ENCODE measurements around the gene TRPM3. TPM values are rescaled to one million over a fixed set of nuclear protein-coding genes. Genes with fewer than 3 reads are reported as not detected.

TRPM3 gene
- total and polyA plus RNA-seq, 12 donors = 0.27 to 5.3 (median 1.8) TPM

- H3K36me3 ChIP-seq (replicated peaks in 1 of 2) = no peaks in the 10 kb centered on the region
- WGBS, 4 donors = 85 to 92% (median 89%) methylated on average over 6 of the region's 6 CpGs
- DNase-seq = no peak
- TF ChIP-seq POLR2A (IDR thresholded peaks at IDR 0.05) = no peak
- TF ChIP-seq CTCF (IDR thresholded peaks at IDR 0.05) = no peak
- H3K27me3 ChIP-seq = no peaks in the 10 kb centered on the region
- intact Hi-C loops (cut with DNase I) = no loop called here
- no peaks in the 10 kb centered on the region for H3K9me3 ChIP-seq (replicated peaks in 1 of 3)
- H3K4me1 ChIP-seq (replicated peaks in 1 of 2) = no peaks in the 10 kb centered on the region
- no peak overlapping the region for H3K27ac ChIP-seq
- no peak overlapping the region for H3K4me3 ChIP-seq
Observed at GRCh38 chr9:70881333-70881732, 240.1 kb downstream of the TRPM3 start.

- Histone ChIP-seq H3K4me1 (replicated peaks in 1 of 2) (no peaks in the 10 kb centered on the region), H3K9me3 (replicated peaks in 1 of 3) (no peaks in the 10 kb centered on the region), H3K4me3 (no peak overlapping the region), H3K27ac (no peak overlapping the region), H3K27me3 (no peaks in the 10 kb centered on the region), H3K36me3 (replicated peaks in 1 of 2) (no peaks in the 10 kb centered on the region)
- TF ChIP-seq POLR2A (IDR thresholded peaks at IDR 0.05) (no peak), CTCF (IDR thresholded peaks at IDR 0.05) (no peak)
- intact Hi-C loops (cut with DNase I) = no loop called here
- DNase-seq = no peak
Observed at GRCh38 chr9:70880535-70880934, 240.9 kb downstream of the TRPM3 start.

GRCh38 chr9:70878576-70878975 lies 242.8 kb downstream of the TRPM3 start:
- Histone ChIP-seq H3K4me3 (no peak overlapping the region), H3K9me3 (replicated peaks in 1 of 3) (no peaks in the 10 kb centered on the region), H3K36me3 (replicated peaks in 1 of 2) (no peaks in the 10 kb centered on the region), H3K27me3 (no peaks in the 10 kb centered on the region), H3K4me1 (replicated peaks in 1 of 2) (no peaks in the 10 kb centered on the region), H3K27ac (no peak overlapping the region)
- intact Hi-C loops (cut with DNase I) = no loop called here
- TF ChIP-seq CTCF (IDR thresholded peaks at IDR 0.05) (no peak), POLR2A (IDR thresholded peaks at IDR 0.05) (no peak)
- 61 to 68% (median 63%) methylated on average over 4 of the region's 4 CpGs for WGBS, 4 donors
- DNase-seq = no peak

GRCh38 chr9:70874451-70874850 lies 247.0 kb downstream of the TRPM3 start:
- intact Hi-C loops (cut with DNase I) = no loop called here
- Histone ChIP-seq H3K36me3 (replicated peaks in 1 of 2) (no peaks in the 10 kb centered on the region), H3K4me1 (replicated peaks in 1 of 2) (no peaks in the 10 kb centered on the region), H3K27me3 (no peaks in the 10 kb centered on the region), H3K4me3 (no peak overlapping the region), H3K9me3 (replicated peaks in 1 of 3) (no peaks in the 10 kb centered on the region), H3K27ac (no peak overlapping the region)
- WGBS, 4 donors = 53 to 67% (median 64%) methylated on average over 1 of the region's 1 CpG
- TF ChIP-seq POLR2A (IDR thresholded peaks at IDR 0.05) (no peak), CTCF (IDR thresholded peaks at IDR 0.05) (no peak)
- DNase-seq = no peak

All from adrenal gland (tissue), 12 donors.